ENCODE data around the gene CDC42BPA. TPM values are rescaled to one million over a fixed set of nuclear protein-coding genes. Genes with fewer than 3 reads are reported as not detected.

CDC42BPA gene
- total and polyA plus RNA-seq, 2 donors from 2014 or later: 11.2 to 60.7 TPM

GRCh38 chr1:227265891-227266290 lies 52.4 kb downstream of the CDC42BPA start:
- Histone ChIP-seq H3K27ac (ENCODE audit: low read depth in 2 of 2, low read length in 2 of 2) (no peak overlapping the region), H3K4me1 (ENCODE audit: control insufficient read depth in 2 of 3, insufficient read depth in 2 of 3, low read depth in 1 of 3, low read length in 3 of 3) (peaks cover 0 to 2% (median 0%) of the 10 kb centered on the region in 3 donors), H3K4me3 (ENCODE audit: low read length in 3 of 3) (no peak overlapping the region), H3K36me3 (ENCODE audit: control insufficient read depth in 2 of 3, insufficient read depth in 3 of 3, low read length in 3 of 3) (no peaks in the 10 kb centered on the region), H3K9me3 (ENCODE audit: control insufficient read depth in 2 of 3, insufficient read depth in 1 of 3, low read length in 3 of 3) (no peaks in the 10 kb centered on the region), H3K9ac (ENCODE audit: low read length in 3 of 3) (no peak overlapping the region), H3K27me3 (ENCODE audit: control insufficient read depth, insufficient read depth, low read length) (no peaks in the 10 kb centered on the region)
- FAIRE-seq: no peak
- no peak for DNase-seq
- intact Hi-C loops (cut with DNase I): no loop called here
- TF ChIP-seq CTCF (IDR thresholded peaks at IDR 0.05; ENCODE audit: borderline replicate concordance, extremely low read depth, insufficient read depth): no peak

DNA sequence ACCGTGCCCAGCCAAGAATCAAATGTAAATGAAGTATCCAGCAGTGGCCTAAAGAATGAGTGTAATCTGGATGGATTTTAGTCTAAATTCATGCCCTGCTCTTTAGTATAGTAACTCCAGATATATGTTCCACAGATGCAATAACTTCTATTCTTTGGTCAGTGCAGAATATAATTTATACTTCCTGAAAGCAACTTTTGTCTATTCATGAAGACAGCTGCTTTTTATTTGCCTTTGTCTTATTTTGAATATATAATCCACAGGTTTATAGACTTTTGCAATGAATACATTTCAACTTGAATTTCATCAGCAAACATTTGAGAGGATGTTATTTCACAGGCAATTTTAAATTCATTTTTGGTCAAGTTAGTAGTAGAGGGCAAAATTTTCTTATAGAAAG lies 54.4 kb downstream of the CDC42BPA start:
- no peak overlapping the region for H3K27ac ChIP-seq (ENCODE audit: low read depth in 2 of 2, low read length in 2 of 2)
- DNase-seq (no peak), FAIRE-seq (no peak)
- no peak for TF ChIP-seq CTCF (IDR thresholded peaks at IDR 0.05; ENCODE audit: borderline replicate concordance, extremely low read depth, insufficient read depth)
- peaks cover 0 to 4% (median 0%) of the 10 kb centered on the region in 3 donors for H3K4me1 ChIP-seq (ENCODE audit: control insufficient read depth in 2 of 3, insufficient read depth in 2 of 3, low read depth in 1 of 3, low read length in 3 of 3)
- no peaks in the 10 kb centered on the region for H3K36me3 ChIP-seq (ENCODE audit: control insufficient read depth in 2 of 3, insufficient read depth in 3 of 3, low read length in 3 of 3)
- no peak overlapping the region for H3K4me3 ChIP-seq (ENCODE audit: low read length in 3 of 3)
- intact Hi-C loops (cut with DNase I): no loop called here
- H3K9me3 ChIP-seq (ENCODE audit: control insufficient read depth in 2 of 3, insufficient read depth in 1 of 3, low read length in 3 of 3): no peaks in the 10 kb centered on the region
- no peak overlapping the region for H3K9ac ChIP-seq (ENCODE audit: low read length in 3 of 3)
- no peaks in the 10 kb centered on the region for H3K27me3 ChIP-seq (ENCODE audit: control insufficient read depth, insufficient read depth, low read length)

DNA sequence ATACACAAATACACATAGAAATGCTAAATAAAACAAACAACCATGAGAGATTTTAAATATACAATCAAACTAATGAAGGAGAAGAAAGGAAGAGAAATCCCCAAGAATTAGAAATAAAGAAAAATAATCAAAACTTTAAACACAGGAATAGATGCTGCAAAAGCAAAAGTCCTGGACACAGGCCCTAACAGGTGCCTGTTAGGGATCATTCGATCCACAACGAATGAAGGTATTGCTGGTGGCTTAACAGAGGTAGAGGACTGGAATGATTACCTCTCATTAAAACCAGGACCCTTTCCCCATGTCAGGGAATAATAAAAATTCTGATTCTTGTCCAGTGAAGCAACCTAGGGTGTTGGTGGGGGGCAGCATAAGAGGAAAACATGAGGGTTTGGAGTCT lies 56.8 kb downstream of the CDC42BPA start:
- H3K36me3 ChIP-seq (ENCODE audit: control insufficient read depth in 2 of 3, insufficient read depth in 3 of 3, low read length in 3 of 3): no peaks in the 10 kb centered on the region
- no peak overlapping the region for H3K9ac ChIP-seq (ENCODE audit: low read length in 3 of 3)
- intact Hi-C loops (cut with DNase I): no loop called here
- H3K4me3 ChIP-seq (ENCODE audit: low read length in 3 of 3): no peak overlapping the region
- TF ChIP-seq CTCF (IDR thresholded peaks at IDR 0.05; ENCODE audit: borderline replicate concordance, extremely low read depth, insufficient read depth): no peak
- H3K27me3 ChIP-seq (ENCODE audit: control insufficient read depth, insufficient read depth, low read length): no peaks in the 10 kb centered on the region
- H3K27ac ChIP-seq (ENCODE audit: low read depth in 2 of 2, low read length in 2 of 2): no peak overlapping the region
- H3K4me1 ChIP-seq (ENCODE audit: control insufficient read depth in 2 of 3, insufficient read depth in 2 of 3, low read depth in 1 of 3, low read length in 3 of 3): peaks cover 0 to 2% (median 0%) of the 10 kb centered on the region in 3 donors
- no peak for FAIRE-seq
- DNase-seq: no peak
- H3K9me3 ChIP-seq (ENCODE audit: control insufficient read depth in 2 of 3, insufficient read depth in 1 of 3, low read length in 3 of 3): no peaks in the 10 kb centered on the region

- no peaks in the 10 kb centered on the region for H3K36me3 ChIP-seq (ENCODE audit: control insufficient read depth in 2 of 3, insufficient read depth in 3 of 3, low read length in 3 of 3)
- H3K9me3 ChIP-seq (ENCODE audit: control insufficient read depth in 2 of 3, insufficient read depth in 1 of 3, low read length in 3 of 3): no peaks in the 10 kb centered on the region
- H3K4me3 ChIP-seq (ENCODE audit: low read length in 3 of 3): no peak overlapping the region
- FAIRE-seq (no peak), DNase-seq (no peak)
- H3K27me3 ChIP-seq (ENCODE audit: control insufficient read depth, insufficient read depth, low read length): no peaks in the 10 kb centered on the region
- H3K9ac ChIP-seq (ENCODE audit: low read length in 3 of 3): no peak overlapping the region
- intact Hi-C loops (cut with DNase I): no loop called here
- no peak for TF ChIP-seq CTCF (IDR thresholded peaks at IDR 0.05; ENCODE audit: borderline replicate concordance, extremely low read depth, insufficient read depth)
- no peak overlapping the region for H3K27ac ChIP-seq (ENCODE audit: low read depth in 2 of 2, low read length in 2 of 2)
- peaks cover 0 to 2% (median 0%) of the 10 kb centered on the region in 3 donors for H3K4me1 ChIP-seq (ENCODE audit: control insufficient read depth in 2 of 3, insufficient read depth in 2 of 3, low read depth in 1 of 3, low read length in 3 of 3)
Observed at GRCh38 chr1:227260433-227260832, 57.9 kb downstream of the CDC42BPA start.
